Tibial nerve (tissue), 4 donors: ENCODE data around the gene CNIH4. TPM values are rescaled to one million over a fixed set of nuclear protein-coding genes. Genes with fewer than 3 reads are reported as not detected.
A peak's percentile ranks its signal among the peaks of the same experiment; 100 is the strongest.

Experiments
- DNase-seq, 2 donors: peaks; one replicate each; pipeline ENCODE4 v3.0.0-alpha.2; 2019; ENCODE audit warnings: low spot score in 2 of 2
- H3K27ac ChIP-seq, 4 donors: fragments of 200-600 bp; sonication (generic) in 3 of 4; one replicate each; pipeline ENCODE4 v1.5.1; 2017 to 2019; ENCODE audit warnings: mild to moderate bottlenecking in 1 of 4
- H3K27me3 ChIP-seq, 2 donors: fragments of 200-600 bp; sonication (generic) in 1 of 2; one replicate each; pipeline versions ENCODE4 v1.5.1 to v1.6.0; 2017 to 2019
- H3K36me3 ChIP-seq, 3 donors: fragments of 200-600 bp; sonication (generic); one replicate each; pipeline ENCODE4 v1.5.1; 2018 to 2019
- H3K4me1 ChIP-seq, 4 donors: fragments of 200-600 bp; sonication (generic) in 3 of 4; one replicate each; pipeline ENCODE4 v1.5.1; 2017 to 2019
- H3K4me3 ChIP-seq, 4 donors: fragments of 200-600 bp; sonication (generic) in 3 of 4; one replicate each; pipeline ENCODE4 v1.5.1; 2017 to 2019; ENCODE audit warnings: mild to moderate bottlenecking in 1 of 4, moderate library complexity in 1 of 4
- H3K9me3 ChIP-seq, 4 donors: fragments of 200-600 bp; sonication (generic) in 3 of 4; one replicate each; pipeline ENCODE4 v1.5.1; 2017 to 2019
- EP300 ChIP-seq, 2 donors: sonication (generic); formaldehyde crosslinking; IDR thresholded peaks; one replicate each; pipeline ENCODE4 v1.6.1; 2017; ENCODE audit warnings: antibody characterized with exemption in 2 of 2, mild to moderate bottlenecking in 1 of 2
- POLR2A ChIP-seq, 2 donors: fragments of 450-650 bp; IDR thresholded peaks; one replicate each; pipeline ENCODE4 v1.6.1; 2017; ENCODE audit warnings: antibody characterized with exemption in 2 of 2, mild to moderate bottlenecking in 2 of 2, moderate library complexity in 2 of 2
- WGBS, 2 donors: methylation state at CpG; one replicate each; pipeline ENCODE4 v1.1.5; 2018; 5-methylcytosine and 5-hydroxymethylcytosine counted together
- total RNA-seq, 4 donors: library from RNA; depleted of rRNA; stranded (reverse); fragments of >200 nt; gene quantifications; one replicate each; pipeline ENCODE4 v1.1.0, GENCODE V29; 2016
- TF ChIP-seq, protein P1 (sequence below), 5 experiments: fragments of 200-600 bp in 3 of 5; fragments of 450-650 bp in 2 of 5; sonication (generic) in 3 of 5; IDR thresholded peaks; one replicate each; pipeline ENCODE4 v1.5.1; 2016 to 2019; ENCODE audit warnings: antibody characterized with exemption in 5 of 5, mild to moderate bottlenecking in 3 of 5, moderate library complexity in 2 of 5

CNIH4 gene
- total RNA-seq, 4 donors from 2014 or later: 20.8 to 65.1 (median 34.6) TPM

DNA sequence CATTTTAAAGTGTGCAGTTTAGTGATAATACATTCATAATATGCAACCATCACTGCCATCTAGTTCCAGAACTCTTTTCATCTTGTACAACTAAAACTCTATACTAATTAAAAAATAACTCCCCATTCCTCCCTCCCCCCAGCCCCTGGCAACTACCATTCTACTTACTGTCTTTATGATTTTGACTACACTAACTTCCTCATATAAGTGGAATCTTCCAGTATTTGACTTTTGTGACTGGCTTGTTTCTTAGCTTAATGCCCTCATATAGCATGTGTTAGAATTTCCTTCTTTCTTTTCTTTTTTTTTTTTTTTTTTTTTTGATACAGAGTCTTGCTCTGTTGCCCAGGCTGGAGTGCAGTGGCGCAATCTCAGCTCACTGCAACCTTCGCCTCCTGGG lies 25.4 kb upstream of the CNIH4 start:
- Histone ChIP-seq H3K4me1 (peaks cover 0 to 42% (median 22%) of the 10 kb centered on the region in 4 donors), H3K27ac (peak overlapping the region in 1 of 4 donors; percentile 96), H3K36me3 (no peaks in the 10 kb centered on the region), H3K4me3 (no peak overlapping the region), H3K27me3 (no peaks in the 10 kb centered on the region), H3K9me3 (no peaks in the 10 kb centered on the region)
- WGBS, 2 donors: 92 to 100% methylated on average over 2 of the region's 2 CpGs
- TF ChIP-seq POLR2A (IDR thresholded peaks at IDR 0.05) (no peak), EP300 (IDR thresholded peaks at IDR 0.05) (no peak)
- TF ChIP-seq, protein P1, sequence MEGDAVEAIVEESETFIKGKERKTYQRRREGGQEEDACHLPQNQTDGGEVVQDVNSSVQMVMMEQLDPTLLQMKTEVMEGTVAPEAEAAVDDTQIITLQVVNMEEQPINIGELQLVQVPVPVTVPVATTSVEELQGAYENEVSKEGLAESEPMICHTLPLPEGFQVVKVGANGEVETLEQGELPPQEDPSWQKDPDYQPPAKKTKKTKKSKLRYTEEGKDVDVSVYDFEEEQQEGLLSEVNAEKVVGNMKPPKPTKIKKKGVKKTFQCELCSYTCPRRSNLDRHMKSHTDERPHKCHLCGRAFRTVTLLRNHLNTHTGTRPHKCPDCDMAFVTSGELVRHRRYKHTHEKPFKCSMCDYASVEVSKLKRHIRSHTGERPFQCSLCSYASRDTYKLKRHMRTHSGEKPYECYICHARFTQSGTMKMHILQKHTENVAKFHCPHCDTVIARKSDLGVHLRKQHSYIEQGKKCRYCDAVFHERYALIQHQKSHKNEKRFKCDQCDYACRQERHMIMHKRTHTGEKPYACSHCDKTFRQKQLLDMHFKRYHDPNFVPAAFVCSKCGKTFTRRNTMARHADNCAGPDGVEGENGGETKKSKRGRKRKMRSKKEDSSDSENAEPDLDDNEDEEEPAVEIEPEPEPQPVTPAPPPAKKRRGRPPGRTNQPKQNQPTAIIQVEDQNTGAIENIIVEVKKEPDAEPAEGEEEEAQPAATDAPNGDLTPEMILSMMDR (IDR thresholded peaks at IDR 0.05): no peak
- DNase-seq: no peak

DNA sequence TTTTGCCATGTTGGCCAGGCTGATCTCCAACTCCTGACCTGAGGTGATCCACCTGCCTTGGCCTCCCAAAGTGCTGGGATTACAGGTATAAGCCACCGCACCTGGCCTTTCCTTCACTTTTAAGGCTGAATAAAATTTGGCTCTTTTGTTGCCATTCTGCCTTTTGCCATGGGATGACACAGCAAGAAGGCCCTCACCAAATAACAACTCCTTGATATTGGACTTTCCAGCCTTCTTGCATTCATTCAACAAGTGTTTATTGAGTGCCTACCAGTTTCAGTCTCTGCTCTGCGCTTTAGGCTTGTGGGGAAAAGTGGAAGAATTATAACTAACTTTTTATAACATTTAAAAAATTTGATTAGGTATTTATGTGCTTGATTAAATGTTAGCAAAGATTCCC lies 24.9 kb upstream of the CNIH4 start:
- no peaks in the 10 kb centered on the region for H3K27me3 ChIP-seq
- 94 to 97% methylated on average over 2 of the region's 2 CpGs for WGBS, 2 donors
- peaks cover 0 to 37% (median 22%) of the 10 kb centered on the region in 4 donors for H3K4me1 ChIP-seq
- DNase-seq: no peak
- H3K4me3 ChIP-seq: no peak overlapping the region
- TF ChIP-seq, protein P1 (IDR thresholded peaks at IDR 0.05): no peak
- TF ChIP-seq EP300 (IDR thresholded peaks at IDR 0.05) (no peak), POLR2A (IDR thresholded peaks at IDR 0.05) (no peak)
- no peaks in the 10 kb centered on the region for H3K36me3 ChIP-seq
- no peak overlapping the region for H3K27ac ChIP-seq
- no peaks in the 10 kb centered on the region for H3K9me3 ChIP-seq

DNA sequence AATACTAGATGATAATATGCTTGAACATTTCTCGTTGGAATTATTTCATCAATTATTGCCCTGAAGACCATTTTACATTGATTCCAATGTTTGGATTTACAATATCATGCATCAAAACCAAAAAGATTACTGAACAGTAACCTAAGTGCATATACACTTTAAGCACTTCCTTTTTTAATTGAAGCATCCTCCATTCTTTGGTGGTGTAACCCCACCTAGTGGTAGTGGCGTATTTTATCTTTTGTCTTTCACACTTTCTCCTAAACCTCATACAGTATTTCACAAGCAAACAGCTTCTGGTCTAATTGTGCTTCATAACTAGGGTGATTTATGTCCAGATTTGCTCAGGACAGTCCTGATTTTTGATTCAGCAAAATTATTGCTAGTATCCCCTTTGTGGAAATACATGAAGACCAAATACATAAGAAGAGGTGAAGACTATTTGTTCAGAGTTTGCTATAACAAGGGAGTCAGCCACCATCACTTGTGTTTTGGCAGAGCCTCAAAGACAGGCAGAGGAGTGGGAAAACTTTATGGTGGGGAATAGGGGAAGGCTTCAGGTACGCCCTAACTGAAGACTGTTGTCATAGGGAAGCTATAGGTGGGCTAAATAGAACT lies 23.3 kb upstream of the CNIH4 start:
- TF ChIP-seq POLR2A (IDR thresholded peaks at IDR 0.05) (no peak), EP300 (IDR thresholded peaks at IDR 0.05) (no peak)
- TF ChIP-seq, protein P1 (IDR thresholded peaks at IDR 0.05): peak; percentile 41 to 69 (median 49)
- Histone ChIP-seq H3K27ac (no peak overlapping the region), H3K4me3 (no peak overlapping the region), H3K4me1 (peaks cover 0 to 21% (median 16%) of the 10 kb centered on the region in 4 donors), H3K9me3 (no peaks in the 10 kb centered on the region), H3K36me3 (no peaks in the 10 kb centered on the region), H3K27me3 (no peaks in the 10 kb centered on the region)
- no peak for DNase-seq
- WGBS, 2 donors: 13 to 30% methylated on average over 3 of the region's 3 CpGs

DNA sequence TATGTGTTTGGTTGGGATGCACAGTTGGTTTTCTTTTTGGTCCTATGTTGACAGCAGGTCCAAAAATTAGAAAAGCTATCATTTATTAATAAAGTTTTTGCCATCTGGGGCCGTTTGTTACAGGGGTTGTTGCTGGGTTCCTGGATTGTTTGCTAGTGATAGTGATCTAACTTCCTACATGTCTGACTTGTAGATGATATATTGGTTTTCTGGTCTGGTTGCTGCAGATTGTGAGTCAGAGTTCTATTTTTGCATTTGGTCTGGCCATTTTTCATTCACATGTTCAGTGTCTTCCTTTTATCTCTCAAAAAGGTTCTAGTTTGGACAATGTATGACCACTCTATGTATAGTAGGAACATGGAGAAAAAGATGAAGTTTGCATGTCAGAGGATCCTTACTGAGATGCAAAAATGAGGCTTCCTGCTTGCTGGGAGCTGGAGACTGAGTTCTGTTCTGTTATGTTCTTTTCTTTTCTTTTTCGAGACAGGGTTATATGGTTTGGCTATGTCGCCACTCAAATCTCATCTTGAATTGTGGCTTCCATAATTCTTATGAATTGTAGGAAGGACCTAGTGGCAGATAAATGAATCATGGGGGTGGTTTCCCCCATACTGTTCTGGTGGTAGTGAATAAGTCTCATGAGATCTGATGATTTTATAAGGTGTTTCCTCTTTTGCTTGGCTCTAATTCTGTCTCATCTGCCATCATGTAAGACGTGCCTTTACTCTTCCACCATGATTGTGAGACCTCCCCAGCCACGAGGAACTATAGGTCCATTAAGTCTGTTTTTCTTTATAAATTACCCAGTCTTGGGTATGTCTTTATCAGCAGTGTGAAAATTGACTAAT lies 22.5 kb upstream of the CNIH4 start:
- Histone ChIP-seq H3K9me3 (no peaks in the 10 kb centered on the region), H3K36me3 (no peaks in the 10 kb centered on the region), H3K4me1 (peaks cover 0 to 13% (median 8%) of the 10 kb centered on the region in 4 donors), H3K27me3 (peaks cover 0 to 3% of the 10 kb centered on the region in 2 donors), H3K27ac (no peak overlapping the region), H3K4me3 (no peak overlapping the region)
- 50 to 58% methylated on average over 5 of the region's 5 CpGs for WGBS, 2 donors
- DNase-seq: no peak
- TF ChIP-seq POLR2A (IDR thresholded peaks at IDR 0.05) (no peak), EP300 (IDR thresholded peaks at IDR 0.05) (no peak)
- TF ChIP-seq, protein P1 (IDR thresholded peaks at IDR 0.05): no peak
